MCF 10A (cell line): ENCODE measurements around the gene SMAD6. TPM values are rescaled to one million over a fixed set of nuclear protein-coding genes. Genes with fewer than 3 reads are reported as not detected.

ENCODE experiments used
- BruUV-seq: library from RNA; stranded (reverse); fragments of 400-500 nt; replicated peaks from 2 replicates; lab custom pipeline; 2021; lab: Mats Ljungman, UMichigan
- CTCF ChIA-PET: fragments of 300-600 bp; sonication (Branson Sonifier 250); formaldehyde crosslinking; extraction: SDS; loops from one replicate; lab custom pipeline; 2021; ENCODE audit warnings: antibody characterized with exemption, inconsistent platforms; lab: Yijun Ruan, JAX
- POLR2A ChIA-PET: fragments of 300-600, 350-650 bp; sonication (Branson Sonifier 250); formaldehyde crosslinking; extraction: SDS; loops from one replicate; lab custom pipeline; 2020; ENCODE audit warnings: antibody characterized with exemption, inconsistent platforms; lab: Yijun Ruan, JAX
- DNase-seq: peaks from one replicate; pipeline ENCODE4 v3.0.0-alpha.2; 2018; ENCODE audit not compliant: unreplicated experiment
- H3K27ac Mint-ChIP-seq: one replicate; pipeline ENCODE4 v1.8.0; 2022; ENCODE audit warnings: mild to moderate bottlenecking, low read depth, mixed read lengths; ENCODE audit not compliant: unreplicated experiment
- H3K27me3 Mint-ChIP-seq: one replicate; pipeline ENCODE4 v1.8.0; 2022; ENCODE audit warnings: mixed read lengths; ENCODE audit not compliant: insufficient read depth, unreplicated experiment
- H3K36me3 Mint-ChIP-seq: one replicate; pipeline ENCODE4 v1.8.0; 2022; ENCODE audit warnings: mild to moderate bottlenecking, moderate library complexity, mixed read lengths; ENCODE audit not compliant: insufficient read depth, unreplicated experiment
- H3K4me1 Mint-ChIP-seq: one replicate; pipeline ENCODE4 v1.8.0; 2022; ENCODE audit warnings: mixed read lengths; ENCODE audit not compliant: insufficient read depth, unreplicated experiment
- H3K4me3 Mint-ChIP-seq: one replicate; pipeline ENCODE4 v1.8.0; 2022; ENCODE audit warnings: mild to moderate bottlenecking, moderate library complexity, mixed read lengths; ENCODE audit not compliant: unreplicated experiment
- H3K9me3 Mint-ChIP-seq: one replicate; pipeline ENCODE4 v1.8.0; 2022; ENCODE audit warnings: mixed read lengths; ENCODE audit not compliant: unreplicated experiment
- CTCF ChIP-seq: fragments of 200-600 bp; IDR thresholded peaks from one replicate; pipeline ENCODE4 v1.8.0; 2022; ENCODE audit warnings: antibody characterized with exemption, mild to moderate bottlenecking; ENCODE audit not compliant: unreplicated experiment
- intact Hi-C: fragments of 100-400 bp; cut with micrococcal nuclease; formaldehyde crosslinking; loops from 2 replicates; pipeline ENCODE4 v1.14.1; 2022
- total RNA-seq: library from RNA; stranded (reverse); gene quantifications from 2 replicates; pipeline ENCODE4 v1.2.3, GENCODE V29; 2022

The SMAD6 gene
- total RNA-seq, 1 experiment from 2014 or later: not detected

GRCh38 chr15:66778716-66779115, 76.7 kb downstream of the SMAD6 start:
- no peak for TF ChIP-seq CTCF
- Mint-ChIP-seq H3K4me1 (no peaks in the 10 kb centered on the region), H3K27me3 (no peaks in the 10 kb centered on the region), H3K9me3 (no peaks in the 10 kb centered on the region), H3K4me3 (no peak overlapping the region), H3K27ac (no peak overlapping the region), H3K36me3 (no peaks in the 10 kb centered on the region)
- no TSS peak for BruUV-seq
- DNase-seq: no peak
- intact Hi-C loops: no loop called here
- ChIA-PET POLR2A (interaction anchor here (0.7 kb wide), 1 partner anchor 35 kb away, joined by 5 read pairs; no protein-coding TSS in a partner anchor), CTCF (interaction anchor here (0.9 to 9.6 kb wide), 3 partner anchors 73 to 160 kb away, joined by 3 to 97 read pairs (median 4); no protein-coding TSS in a partner anchor)

GRCh38 chr15:66779331-66780009, 77.4 kb downstream of the SMAD6 start:
- ChIA-PET POLR2A (interaction anchor here (0.6 kb wide), 2 partner anchors 73 to 133 kb away, joined by 3 read pairs; no protein-coding TSS in a partner anchor), CTCF (interaction anchor here (0.7 to 9.6 kb wide), 5 partner anchors 18 to 107 kb away, joined by 3 to 97 read pairs (median 3); no protein-coding TSS in a partner anchor)
- Mint-ChIP-seq H3K27ac (no peak overlapping the region), H3K4me1 (no peaks in the 10 kb centered on the region), H3K9me3 (no peaks in the 10 kb centered on the region), H3K36me3 (no peaks in the 10 kb centered on the region), H3K27me3 (no peaks in the 10 kb centered on the region), H3K4me3 (no peak overlapping the region)
- intact Hi-C loops: no loop called here
- no TSS peak for BruUV-seq
- no peak for DNase-seq
- TF ChIP-seq CTCF: no peak

GRCh38 chr15:66780172-66780972, 78.3 kb downstream of the SMAD6 start:
- Mint-ChIP-seq H3K4me1 (no peaks in the 10 kb centered on the region), H3K4me3 (no peak overlapping the region), H3K27ac (no peak overlapping the region), H3K27me3 (no peaks in the 10 kb centered on the region), H3K36me3 (no peaks in the 10 kb centered on the region), H3K9me3 (no peaks in the 10 kb centered on the region)
- DNase-seq: peak; percentile 64
- POLR2A ChIA-PET: interaction anchor here (0.6 kb wide), 1 partner anchor 72 kb away, joined by 3 read pairs; no protein-coding TSS in a partner anchor
- CTCF ChIA-PET: interaction anchor here (0.9 to 9.6 kb wide), 3 partner anchors 17 to 82 kb away, joined by 3 to 97 read pairs (median 3); no protein-coding TSS in a partner anchor
- no TSS peak for BruUV-seq
- TF ChIP-seq CTCF: no peak
- intact Hi-C loops: no loop called here
